Activated naive CD4-positive, alpha-beta T cell treated with anti-CD3 and anti-CD28 coated beads, Interleukin-2, amount 50 U/mL, for 72 hours (primary cell): ENCODE results near the gene RGS17. TPM values are rescaled to one million over a fixed set of nuclear protein-coding genes. Genes with fewer than 3 reads are reported as not detected.

ENCODE experiments used
- ATAC-seq, 2 donors: fragments of 150-1000 bp; cut with Tn5 transposase; 2 replicates each; pipeline ENCODE4 v1.10.0; 2021; ENCODE audit warnings: mild to moderate bottlenecking in 2 of 2, moderate library complexity in 2 of 2
- DNase-seq, 2 donors: peaks; one replicate each; pipeline ENCODE4 v3.0.0; 2021 to 2022; ENCODE audit warnings: low spot score in 2 of 2
- H3K27ac Mint-ChIP-seq, 2 donors: one replicate each; pipeline ENCODE4 v1.8.0; 2022; ENCODE audit warnings: mild to moderate bottlenecking in 2 of 2, mixed read lengths in 2 of 2
- H3K36me3 Mint-ChIP-seq, 2 donors: one replicate each; pipeline ENCODE4 v1.8.0; 2022; ENCODE audit warnings: mixed read lengths in 2 of 2
- H3K9me3 Mint-ChIP-seq, 2 donors: one replicate each; pipeline ENCODE4 v1.8.0; 2022; ENCODE audit warnings: mixed read lengths in 2 of 2
- total RNA-seq, 2 donors: library from RNA; stranded (reverse); gene quantifications; one replicate each; pipeline ENCODE4 v1.2.3, GENCODE V29; 2022

The RGS17 gene
- total RNA-seq, 2 donors from 2014 or later = not detected

GRCh38 chr6:153096792-153097191, 34.3 kb downstream of the RGS17 start:
- no peak for ATAC-seq
- no peak for DNase-seq
- Mint-ChIP-seq H3K27ac (no peak overlapping the region), H3K36me3 (no peaks in the 10 kb centered on the region), H3K9me3 (no peaks in the 10 kb centered on the region)

DNA sequence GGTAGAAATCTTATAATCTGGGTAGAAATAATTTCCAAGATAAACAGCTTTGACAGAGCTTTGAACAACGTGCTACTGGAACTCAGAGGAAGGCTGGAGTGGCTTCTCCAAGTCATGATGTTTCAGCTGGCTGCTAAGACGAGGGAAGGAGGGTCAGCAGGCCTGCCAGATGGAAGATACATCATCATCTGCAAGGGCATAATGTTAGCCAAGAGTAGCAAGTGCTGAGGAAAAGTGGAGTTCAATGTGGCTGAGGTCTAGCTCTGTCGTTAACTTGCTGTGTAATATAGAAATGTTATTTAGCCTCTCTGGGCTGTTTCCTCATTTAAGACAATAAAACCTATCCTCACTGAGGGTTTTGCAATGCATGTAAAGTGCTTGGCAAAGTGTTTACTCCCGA, 35.1 kb downstream of the RGS17 start:
- Mint-ChIP-seq H3K9me3 (no peaks in the 10 kb centered on the region), H3K36me3 (no peaks in the 10 kb centered on the region), H3K27ac (no peak overlapping the region)
- no peak for DNase-seq
- ATAC-seq = no peak

- H3K27ac Mint-ChIP-seq = no peak overlapping the region
- DNase-seq (no peak), ATAC-seq (peak in 1 of 2 donors; percentile 86)
- no peaks in the 10 kb centered on the region for H3K9me3 Mint-ChIP-seq
- H3K36me3 Mint-ChIP-seq = no peaks in the 10 kb centered on the region
These were observed 38.7 kb downstream of the RGS17 start for GRCh38 chr6:153092082-153093013.

DNA sequence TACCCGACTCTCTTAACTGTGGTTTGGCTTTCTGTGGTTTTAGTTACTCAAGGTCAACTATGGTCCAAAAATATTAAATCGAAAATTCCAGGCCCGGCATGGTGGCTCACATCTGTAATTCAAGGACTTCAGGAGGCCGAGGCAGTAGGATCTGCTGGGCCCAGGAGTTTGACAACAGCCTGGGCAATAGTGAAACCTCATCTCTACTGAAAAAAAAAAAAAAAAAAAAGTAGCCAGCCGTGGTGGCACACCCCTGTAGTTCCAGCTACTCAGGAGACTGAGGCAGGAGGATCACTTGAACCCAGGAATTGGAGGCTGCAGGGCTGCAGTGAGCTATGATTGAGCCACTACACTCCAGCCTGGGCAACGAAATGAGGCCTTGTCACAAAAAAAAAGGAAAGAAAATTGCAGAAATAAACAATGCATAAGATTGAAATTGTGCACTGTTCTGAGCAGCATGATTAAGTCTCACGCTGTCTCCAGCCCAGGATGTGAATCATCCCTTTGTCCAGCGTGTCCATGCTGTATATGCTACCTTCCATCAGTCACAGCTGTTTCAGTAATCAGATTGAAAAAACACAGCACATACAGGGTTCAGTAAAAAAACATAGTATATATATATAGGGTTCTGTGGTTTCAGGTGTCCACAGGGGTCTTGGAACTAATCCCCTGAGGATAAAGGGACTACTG, 40.7 kb downstream of the RGS17 start:
- no peaks in the 10 kb centered on the region for H3K36me3 Mint-ChIP-seq
- H3K9me3 Mint-ChIP-seq = no peaks in the 10 kb centered on the region
- no peak for ATAC-seq
- H3K27ac Mint-ChIP-seq = no peak overlapping the region
- no peak for DNase-seq

DNA sequence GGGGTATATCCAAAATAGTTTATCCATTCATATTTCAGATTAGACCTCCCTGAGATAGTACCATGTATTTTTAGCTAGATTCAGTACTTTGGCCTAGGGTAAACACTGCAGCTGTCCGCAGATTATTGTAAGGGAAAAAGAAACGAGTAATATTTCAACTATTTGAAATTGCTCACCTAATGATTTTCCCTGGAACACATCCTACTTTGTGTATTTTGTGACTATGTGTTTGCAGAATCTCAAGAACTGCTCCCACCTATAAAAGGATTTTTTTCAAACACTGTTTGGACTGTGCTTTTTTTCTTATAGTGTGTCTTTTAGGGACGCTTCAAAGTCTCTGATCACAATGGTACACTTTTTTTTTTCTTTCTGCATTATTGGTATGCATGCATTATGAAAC, 42.3 kb downstream of the RGS17 start:
- ATAC-seq = no peak
- H3K27ac Mint-ChIP-seq = no peak overlapping the region
- no peaks in the 10 kb centered on the region for H3K9me3 Mint-ChIP-seq
- DNase-seq = no peak
- no peaks in the 10 kb centered on the region for H3K36me3 Mint-ChIP-seq

- no peak for DNase-seq
- ATAC-seq = no peak
These were observed 43.6 kb downstream of the RGS17 start for GRCh38 chr6:153087436-153087835.

DNA sequence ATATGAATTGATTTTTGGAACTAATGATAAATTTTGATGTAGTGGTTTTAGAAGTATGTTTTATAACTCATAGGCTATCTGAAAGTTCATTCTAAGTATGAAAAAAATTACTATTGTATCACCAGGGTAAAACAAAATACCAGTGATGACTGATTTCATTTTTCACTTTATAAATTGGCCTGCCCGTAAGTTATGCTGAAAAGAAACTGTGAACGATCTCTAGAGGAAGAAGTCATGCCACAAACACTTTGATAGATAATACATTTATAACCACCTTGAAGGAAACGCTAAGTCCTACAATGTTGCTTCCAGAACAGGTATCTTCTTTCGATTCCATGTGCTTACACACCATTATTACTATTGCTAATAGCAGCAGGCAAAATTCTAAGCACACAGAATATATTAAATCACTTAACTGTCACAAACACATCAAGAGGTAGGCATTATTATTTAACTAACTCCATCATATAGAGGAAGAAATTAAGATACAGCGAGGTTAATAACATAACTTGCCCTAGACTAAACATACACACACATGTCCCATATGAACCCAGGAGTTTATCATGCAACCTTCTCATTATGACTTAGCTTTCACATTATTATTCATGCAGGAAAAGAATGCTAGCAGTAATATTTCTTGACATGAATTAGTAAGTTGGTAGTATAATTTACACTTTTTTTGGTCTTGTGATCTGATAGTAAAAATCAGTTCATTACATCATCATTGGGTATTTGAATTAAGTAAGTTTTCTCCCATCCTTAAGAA, 44.7 kb downstream of the RGS17 start:
- DNase-seq (no peak), ATAC-seq (peak in 1 of 2 donors; percentile 76)
- Mint-ChIP-seq H3K36me3 (no peaks in the 10 kb centered on the region), H3K9me3 (no peaks in the 10 kb centered on the region), H3K27ac (no peak overlapping the region)

More at GRCh38 chr6:153087436-153087835, 43.6 kb downstream of the RGS17 start:
- Mint-ChIP-seq H3K27ac (no peak overlapping the region), H3K36me3 (no peaks in the 10 kb centered on the region), H3K9me3 (no peaks in the 10 kb centered on the region)

DNA sequence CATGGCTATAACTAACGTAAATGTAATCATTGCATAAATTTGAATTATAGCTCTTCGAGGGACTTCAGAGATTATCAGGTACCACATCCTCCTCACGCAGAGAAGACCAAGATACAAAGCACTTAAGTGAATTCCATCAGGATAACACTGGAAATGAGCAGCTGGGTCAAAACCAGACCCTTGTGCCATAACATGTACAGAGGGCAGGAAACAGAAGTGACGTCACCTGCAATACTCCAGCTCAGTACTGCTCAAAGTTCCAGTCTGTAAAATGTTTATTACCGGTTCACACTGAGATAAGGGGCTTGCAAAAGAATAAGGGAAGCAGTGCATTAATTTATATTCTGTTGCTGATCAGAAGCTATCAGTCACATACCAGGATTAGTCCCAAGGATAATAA, 45.8 kb downstream of the RGS17 start:
- no peaks in the 10 kb centered on the region for H3K36me3 Mint-ChIP-seq
- no peak overlapping the region for H3K27ac Mint-ChIP-seq
- H3K9me3 Mint-ChIP-seq = no peaks in the 10 kb centered on the region
- ATAC-seq = no peak
- DNase-seq = no peak

GRCh38 chr6:153084393-153084792, 46.7 kb downstream of the RGS17 start:
- H3K9me3 Mint-ChIP-seq = no peaks in the 10 kb centered on the region
- H3K36me3 Mint-ChIP-seq = no peaks in the 10 kb centered on the region
- DNase-seq (no peak), ATAC-seq (no peak)
- H3K27ac Mint-ChIP-seq = no peak overlapping the region

DNA sequence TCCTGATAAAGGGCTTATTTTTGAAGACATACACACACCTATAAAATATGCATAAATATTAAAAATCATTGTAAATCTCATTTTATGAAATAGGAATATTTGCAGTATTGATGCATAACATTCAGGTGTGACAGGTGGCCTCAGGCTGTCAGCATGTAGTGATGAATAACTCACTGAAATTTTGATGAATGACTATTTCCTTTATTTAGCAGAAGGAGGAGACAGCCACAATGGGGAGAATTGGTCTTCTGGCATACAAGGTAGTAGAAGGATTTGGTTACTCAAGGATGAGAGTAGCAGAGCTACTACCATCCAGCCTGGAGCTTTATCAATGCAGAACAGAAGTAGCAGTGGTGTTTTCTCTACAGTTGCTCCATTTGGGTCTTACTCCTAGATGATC, 47.2 kb downstream of the RGS17 start:
- no peak overlapping the region for H3K27ac Mint-ChIP-seq
- ATAC-seq (no peak), DNase-seq (no peak)
- H3K36me3 Mint-ChIP-seq = no peaks in the 10 kb centered on the region
- no peaks in the 10 kb centered on the region for H3K9me3 Mint-ChIP-seq

DNA sequence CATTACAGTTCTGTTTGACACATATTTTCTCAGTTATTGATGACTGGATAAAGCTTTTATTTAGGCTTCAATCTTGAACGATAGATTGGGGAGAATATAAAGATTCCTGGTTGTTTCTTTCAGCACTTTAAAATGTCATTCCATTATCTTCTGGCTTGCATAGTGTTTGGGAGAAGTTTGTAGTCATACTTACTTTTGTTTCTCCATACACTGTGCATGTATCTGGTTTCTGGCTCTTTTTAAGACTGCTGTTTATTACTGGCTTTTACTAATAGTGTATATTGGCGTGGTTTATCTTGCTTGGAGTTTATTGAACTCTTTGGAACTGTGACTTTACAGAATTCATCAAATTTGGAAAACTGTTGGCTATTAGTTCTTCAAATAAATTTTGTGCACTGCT, 49.2 kb downstream of the RGS17 start:
- ATAC-seq (no peak), DNase-seq (no peak)
- Mint-ChIP-seq H3K27ac (no peak overlapping the region), H3K36me3 (no peaks in the 10 kb centered on the region), H3K9me3 (no peaks in the 10 kb centered on the region)

DNA sequence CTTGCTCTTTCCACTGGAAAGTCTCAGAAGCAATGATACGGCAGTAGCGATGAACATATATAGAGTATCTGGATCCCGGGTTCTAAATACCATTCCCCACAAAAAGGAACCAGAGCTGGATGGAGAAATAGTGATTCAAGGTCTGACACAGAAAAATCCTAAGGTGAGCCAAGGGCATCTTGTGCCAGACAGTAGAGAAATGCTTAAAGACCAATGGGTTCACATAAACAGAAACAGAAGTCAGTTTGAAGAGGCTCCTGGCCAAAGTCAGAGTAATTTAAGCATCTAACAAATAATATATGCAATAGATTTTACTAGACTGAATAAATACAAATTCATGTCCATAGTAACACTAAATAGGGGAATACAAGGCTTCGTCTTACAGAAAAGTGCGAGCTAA, 54.7 kb downstream of the RGS17 start:
- Mint-ChIP-seq H3K27ac (no peak overlapping the region), H3K36me3 (no peaks in the 10 kb centered on the region), H3K9me3 (no peaks in the 10 kb centered on the region)
- DNase-seq (no peak), ATAC-seq (no peak)

DNA sequence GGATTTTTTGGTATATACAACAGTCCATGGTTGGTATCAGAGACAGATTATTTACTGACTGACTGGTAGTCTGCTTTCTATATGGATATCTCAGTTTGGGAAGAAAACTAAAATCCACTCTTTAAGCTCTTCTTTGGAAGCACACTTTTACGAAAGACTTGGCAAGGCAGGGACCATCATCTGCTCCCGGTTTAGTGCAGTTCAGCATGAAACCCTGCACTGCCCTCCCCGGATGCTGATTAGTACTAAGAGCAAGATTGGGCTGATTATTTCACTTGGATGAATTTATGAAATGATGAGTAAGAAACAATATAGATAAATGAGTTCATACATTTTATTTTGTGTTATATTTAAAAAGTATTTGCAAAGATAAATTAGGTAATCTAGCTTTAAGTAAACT, 56.3 kb downstream of the RGS17 start:
- Mint-ChIP-seq H3K27ac (no peak overlapping the region), H3K36me3 (no peaks in the 10 kb centered on the region), H3K9me3 (no peaks in the 10 kb centered on the region)
- DNase-seq = no peak
- ATAC-seq = no peak

GRCh38 chr6:153073841-153074240, 57.2 kb downstream of the RGS17 start:
- DNase-seq = no peak
- ATAC-seq = no peak
- Mint-ChIP-seq H3K9me3 (peaks cover 0 to 4% of the 10 kb centered on the region in 2 donors), H3K27ac (no peak overlapping the region), H3K36me3 (no peaks in the 10 kb centered on the region)

DNA sequence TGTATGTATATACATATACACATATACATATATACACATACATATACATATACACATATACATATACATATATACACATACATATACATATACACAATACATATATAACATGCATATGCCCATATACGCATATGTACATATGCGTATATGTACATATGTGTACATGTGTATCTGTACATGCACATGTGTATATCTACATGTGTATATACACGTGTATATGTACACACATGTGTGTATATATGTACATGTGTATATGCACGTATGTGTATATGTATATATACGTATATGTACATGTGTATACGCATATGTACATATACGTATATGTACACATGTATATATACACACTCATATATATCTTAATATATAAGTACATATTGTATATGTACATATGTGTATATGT, 60.3 kb downstream of the RGS17 start:
- H3K36me3 Mint-ChIP-seq = peaks cover 0 to 8% of the 10 kb centered on the region in 2 donors
- ATAC-seq (no peak), DNase-seq (no peak)
- H3K9me3 Mint-ChIP-seq = peaks cover 6 to 15% of the 10 kb centered on the region in 2 donors
- H3K27ac Mint-ChIP-seq = no peak overlapping the region

DNA sequence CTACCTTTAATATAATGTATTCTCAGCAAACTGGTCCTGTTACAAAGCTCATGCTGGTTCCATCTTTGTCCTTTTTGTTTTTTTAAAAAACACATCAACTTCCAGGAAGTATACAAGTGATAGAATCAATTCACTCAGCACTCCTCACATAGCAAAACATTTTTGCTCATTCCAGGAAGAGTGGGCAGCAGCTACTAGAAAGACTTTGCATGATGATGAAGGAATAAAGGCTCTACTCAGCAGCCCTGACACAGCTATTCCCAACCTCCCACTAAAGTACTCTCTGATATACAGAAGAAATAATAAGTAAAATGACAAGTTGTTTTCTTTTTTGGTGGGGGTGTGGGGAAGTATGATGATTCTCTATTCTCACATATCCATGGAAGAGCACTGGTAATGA, 61.2 kb downstream of the RGS17 start:
- Mint-ChIP-seq H3K27ac (no peak overlapping the region), H3K36me3 (peaks cover 0 to 12% of the 10 kb centered on the region in 2 donors), H3K9me3 (peaks cover 6 to 18% of the 10 kb centered on the region in 2 donors)
- no peak for ATAC-seq
- no peak for DNase-seq

DNA sequence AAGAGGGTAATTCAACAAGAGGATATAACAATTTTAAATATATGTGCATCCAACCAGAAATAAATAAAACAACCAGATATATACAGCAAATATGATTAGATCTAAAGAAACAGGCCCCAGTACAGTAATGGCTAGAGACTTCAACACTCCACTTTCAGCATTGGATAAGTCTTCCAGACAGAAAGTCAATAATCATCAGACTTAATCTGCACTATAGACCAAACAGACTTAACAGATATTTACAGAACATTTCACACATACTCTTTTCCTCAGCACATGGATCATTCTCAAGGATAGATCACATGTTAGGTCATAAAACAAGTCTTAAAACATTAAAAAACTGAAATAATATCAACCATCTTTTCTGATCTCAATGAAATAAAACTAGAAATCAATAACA, 65.9 kb downstream of the RGS17 start:
- Mint-ChIP-seq H3K36me3 (peaks cover 0 to 18% of the 10 kb centered on the region in 2 donors), H3K9me3 (peaks cover 13 to 27% of the 10 kb centered on the region in 2 donors), H3K27ac (no peak overlapping the region)
- DNase-seq = no peak
- no peak for ATAC-seq
